Measurements from ENCODE around the gene MTF2.
"Not testable (repeated sequence)": the region's sequence is repeated elsewhere in the genome, so short reads cannot be mapped to it uniquely, and the experiment has no call there.

MTF2 gene

DNA sequence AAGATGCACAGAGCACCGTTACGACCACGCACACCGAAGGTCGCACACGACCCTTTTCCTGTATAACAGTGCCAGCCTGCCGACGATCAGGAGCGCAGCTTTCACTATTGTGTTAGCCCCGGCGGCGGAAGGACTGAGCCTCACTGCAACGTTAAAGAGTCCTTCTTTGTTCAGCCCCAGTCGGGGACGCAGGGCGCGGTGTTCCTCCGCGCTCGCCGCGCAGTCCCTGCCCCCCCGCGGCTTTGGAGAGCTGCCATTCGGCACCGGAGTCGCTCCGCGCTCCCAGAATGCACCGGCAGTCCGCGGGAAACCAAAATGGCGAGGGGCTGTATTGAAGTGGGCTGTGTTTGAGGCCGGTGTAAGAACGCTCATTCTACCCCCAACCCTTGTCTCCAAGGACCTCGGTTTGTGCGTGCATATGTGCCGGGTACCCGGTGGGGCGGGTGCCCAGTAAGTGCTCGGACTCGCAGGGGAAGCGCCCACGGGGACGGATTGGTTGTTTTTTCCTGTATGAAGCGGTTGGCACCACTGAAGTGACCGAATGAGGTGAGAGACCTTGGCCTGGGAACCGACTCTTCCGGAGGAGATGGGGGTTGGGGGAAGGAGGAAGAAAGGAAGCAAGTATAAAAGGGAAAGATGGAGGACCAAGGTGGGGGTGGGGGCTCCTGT is at the start of gene MTF2:
Gene MTF2 (plus strand): TSS at position 298 of the 669 bp plus-strand sequence. CDS start 244 bp downstream, at position 542.
- no peaks in the 10 kb centered on the region for H3K9me3 Mint-ChIP-seq (ENCODE audit: low read depth)
- peak within 1 kb of the TSS; percentile 95 for H3K4me3 Mint-ChIP-seq
- H3K36me3 Mint-ChIP-seq = peaks cover 8% of the 10 kb centered on the region
- H3K27me3 Mint-ChIP-seq = no peaks in the 10 kb centered on the region
- peaks cover 43% of the 10 kb centered on the region for H3K4me1 Mint-ChIP-seq (ENCODE audit: low read depth)
- peak within 1 kb of the TSS; percentile 98 for H3K27ac Mint-ChIP-seq

DNA sequence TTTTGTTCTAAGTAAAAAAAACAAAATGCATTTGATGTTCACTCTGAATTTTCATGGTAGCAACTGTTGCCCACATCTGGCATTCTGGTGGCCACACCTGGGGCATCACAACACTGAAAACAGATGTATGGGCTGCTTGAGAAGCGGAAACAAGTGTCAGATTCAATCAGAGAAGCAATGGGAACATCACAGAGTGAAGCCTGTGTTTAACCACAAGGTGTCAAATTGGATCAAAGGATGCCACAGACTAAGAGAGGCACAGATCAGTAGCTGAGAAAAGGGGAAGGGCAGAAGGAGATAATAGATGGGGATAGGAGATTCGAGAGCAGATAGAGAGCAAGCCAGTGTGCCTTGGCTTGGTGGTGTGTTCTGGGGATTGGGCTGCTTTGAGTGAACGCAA is 49.8 kb upstream of the MTF2 start:
- Mint-ChIP-seq H3K4me3 (peak overlapping the region; percentile 41), H3K27me3 (no peaks in the 10 kb centered on the region), H3K4me1 (ENCODE audit: low read depth) (peaks cover 25% of the 10 kb centered on the region), H3K36me3 (no peaks in the 10 kb centered on the region), H3K27ac (peak overlapping the region; percentile 69), H3K9me3 (ENCODE audit: low read depth) (no peaks in the 10 kb centered on the region)

DNA sequence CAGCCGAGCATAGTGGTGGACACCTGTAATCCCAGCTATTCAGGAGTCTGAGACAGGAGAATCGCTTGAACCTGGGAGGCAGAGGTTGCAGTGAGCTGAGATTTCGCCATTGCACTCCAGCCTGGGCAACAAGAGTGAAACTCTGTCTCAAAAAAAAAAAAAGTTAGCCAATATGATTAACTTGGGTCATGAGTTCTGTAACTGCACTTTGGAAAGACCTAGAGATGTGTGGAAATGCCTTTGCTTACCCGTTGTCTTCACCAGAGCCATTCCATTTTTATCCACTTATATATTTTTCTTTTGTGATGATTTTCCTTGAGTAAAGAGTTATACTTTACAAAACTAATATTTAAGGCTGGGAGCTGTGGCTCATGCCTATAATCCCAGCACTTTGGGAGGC is 48.9 kb upstream of the MTF2 start:
- not testable (repeated sequence) for H3K27ac Mint-ChIP-seq

DNA sequence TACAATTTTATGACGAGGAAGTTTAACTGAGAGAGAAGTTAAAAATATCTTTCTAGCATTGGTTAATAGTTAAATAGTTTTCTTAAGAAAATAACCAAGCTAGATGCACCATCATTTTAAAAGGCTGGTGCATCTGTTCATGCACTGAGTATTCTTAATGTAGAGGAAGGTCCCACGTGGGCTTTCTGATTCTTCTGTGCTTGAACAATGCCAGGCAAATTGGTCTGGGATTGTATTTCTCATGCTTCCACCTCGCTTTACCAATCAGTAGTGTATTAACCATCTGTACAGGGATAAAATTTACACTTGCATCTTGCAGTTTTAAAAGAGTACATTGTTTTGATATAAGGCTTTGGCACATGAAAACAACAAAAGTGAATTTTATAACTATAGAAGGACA is 47.4 kb upstream of the MTF2 start:
- Mint-ChIP-seq H3K27ac (no peak overlapping the region), H3K9me3 (ENCODE audit: low read depth) (no peaks in the 10 kb centered on the region), H3K4me3 (no peak overlapping the region), H3K36me3 (no peaks in the 10 kb centered on the region), H3K4me1 (ENCODE audit: low read depth) (peaks cover 25% of the 10 kb centered on the region), H3K27me3 (no peaks in the 10 kb centered on the region)

More for the DNA sequence above, 48.9 kb upstream of the MTF2 start:
- not testable (repeated sequence) for H3K4me3 Mint-ChIP-seq; H3K27me3 Mint-ChIP-seq; H3K9me3 Mint-ChIP-seq (ENCODE audit: low read depth); H3K36me3 Mint-ChIP-seq
- H3K4me1 Mint-ChIP-seq (ENCODE audit: low read depth) = peaks cover 25% of the 10 kb centered on the region

DNA sequence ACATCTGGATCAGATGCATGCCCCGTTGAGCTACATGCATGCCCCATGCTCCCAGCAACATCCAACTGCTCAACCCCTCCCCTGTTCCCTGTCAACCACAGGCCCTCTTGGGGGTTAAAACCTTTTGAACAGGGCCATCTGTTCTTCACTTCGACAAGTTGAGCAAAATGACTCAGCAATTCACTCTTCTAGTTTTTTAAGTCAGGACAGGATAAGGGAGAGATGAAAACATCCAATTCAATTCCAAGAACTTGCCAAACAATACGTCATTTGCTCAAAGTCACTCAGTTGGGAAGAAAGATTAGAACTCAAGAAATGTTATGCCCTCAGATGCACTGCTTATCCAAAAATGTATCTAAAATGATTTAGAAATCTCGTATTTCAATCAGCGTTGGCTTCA is 46.1 kb upstream of the MTF2 start:
- H3K36me3 Mint-ChIP-seq = no peaks in the 10 kb centered on the region
- H3K27me3 Mint-ChIP-seq = no peaks in the 10 kb centered on the region
- H3K9me3 Mint-ChIP-seq (ENCODE audit: low read depth) = no peaks in the 10 kb centered on the region
- H3K4me1 Mint-ChIP-seq (ENCODE audit: low read depth) = peaks cover 25% of the 10 kb centered on the region
- H3K4me3 Mint-ChIP-seq = no peak overlapping the region
- no peak overlapping the region for H3K27ac Mint-ChIP-seq

DNA sequence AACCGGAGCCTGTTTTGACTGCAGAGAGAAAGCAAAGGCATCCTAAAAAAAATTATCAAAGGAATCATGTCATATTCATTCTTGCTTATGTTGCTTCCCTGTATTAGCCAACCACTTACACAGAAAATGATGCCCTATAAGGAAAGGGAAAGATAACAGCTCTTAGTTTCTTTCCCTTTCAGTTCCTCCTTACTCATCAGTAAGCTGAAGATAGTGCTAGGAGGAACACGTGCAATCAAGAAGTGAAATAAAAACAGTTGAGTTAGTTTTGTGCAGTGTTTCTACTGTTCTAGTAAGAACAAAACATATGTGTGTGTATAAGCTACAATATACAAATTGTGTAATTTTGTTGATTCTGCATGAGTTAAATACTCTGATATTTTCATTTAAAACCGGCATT is 45.3 kb upstream of the MTF2 start:
- Mint-ChIP-seq H3K4me3 (no peak overlapping the region), H3K36me3 (no peaks in the 10 kb centered on the region), H3K27me3 (no peaks in the 10 kb centered on the region), H3K4me1 (ENCODE audit: low read depth) (peaks cover 20% of the 10 kb centered on the region), H3K9me3 (ENCODE audit: low read depth) (no peaks in the 10 kb centered on the region), H3K27ac (no peak overlapping the region)

DNA sequence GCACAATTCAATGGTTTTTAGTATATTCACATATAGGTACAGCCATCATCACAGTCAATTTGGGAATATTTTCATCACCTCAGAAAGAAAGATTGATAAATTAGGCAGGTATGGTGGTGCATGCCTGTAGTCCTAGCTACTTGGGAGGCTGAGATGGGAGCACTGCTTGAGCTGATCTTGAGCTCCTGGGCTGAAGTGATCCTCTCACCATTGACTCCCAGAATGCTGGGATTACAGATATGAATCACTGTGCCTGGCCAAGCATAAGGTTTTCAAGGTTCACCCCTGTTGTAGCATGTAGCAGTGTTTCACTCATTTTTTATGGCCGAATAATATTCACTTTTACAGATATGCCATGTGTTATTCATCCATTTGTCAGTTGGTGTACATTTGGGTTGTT is 44.7 kb upstream of the MTF2 start:
- Mint-ChIP-seq H3K27ac (no peak overlapping the region), H3K36me3 (no peaks in the 10 kb centered on the region), H3K4me3 (no peak overlapping the region), H3K27me3 (no peaks in the 10 kb centered on the region), H3K9me3 (ENCODE audit: low read depth) (no peaks in the 10 kb centered on the region), H3K4me1 (ENCODE audit: low read depth) (peaks cover 16% of the 10 kb centered on the region)

DNA sequence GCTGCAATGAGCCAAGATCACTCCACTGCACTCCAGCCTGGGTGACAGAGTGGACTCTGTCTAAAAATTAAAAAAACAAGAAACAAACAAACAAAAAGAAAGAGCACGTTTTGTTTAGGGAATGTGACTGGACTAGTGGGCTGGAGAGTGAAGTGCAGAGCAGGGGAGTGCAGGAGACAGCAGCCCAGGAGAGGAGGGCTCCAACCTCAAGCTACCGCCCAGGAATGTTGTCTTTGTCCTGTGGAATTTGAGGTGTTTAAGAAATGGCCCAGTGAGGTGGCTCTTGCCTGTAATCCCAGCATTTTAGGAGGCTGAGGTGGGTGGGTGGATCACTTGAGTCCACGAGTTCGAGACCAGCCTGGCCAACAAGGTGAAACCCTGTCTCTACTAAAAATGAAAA is 42.4 kb upstream of the MTF2 start:
- Mint-ChIP-seq H3K4me3 (no peak overlapping the region), H3K27ac (no peak overlapping the region), H3K4me1 (ENCODE audit: low read depth) (peaks cover 7% of the 10 kb centered on the region), H3K27me3 (no peaks in the 10 kb centered on the region), H3K36me3 (no peaks in the 10 kb centered on the region), H3K9me3 (ENCODE audit: low read depth) (no peaks in the 10 kb centered on the region)

DNA sequence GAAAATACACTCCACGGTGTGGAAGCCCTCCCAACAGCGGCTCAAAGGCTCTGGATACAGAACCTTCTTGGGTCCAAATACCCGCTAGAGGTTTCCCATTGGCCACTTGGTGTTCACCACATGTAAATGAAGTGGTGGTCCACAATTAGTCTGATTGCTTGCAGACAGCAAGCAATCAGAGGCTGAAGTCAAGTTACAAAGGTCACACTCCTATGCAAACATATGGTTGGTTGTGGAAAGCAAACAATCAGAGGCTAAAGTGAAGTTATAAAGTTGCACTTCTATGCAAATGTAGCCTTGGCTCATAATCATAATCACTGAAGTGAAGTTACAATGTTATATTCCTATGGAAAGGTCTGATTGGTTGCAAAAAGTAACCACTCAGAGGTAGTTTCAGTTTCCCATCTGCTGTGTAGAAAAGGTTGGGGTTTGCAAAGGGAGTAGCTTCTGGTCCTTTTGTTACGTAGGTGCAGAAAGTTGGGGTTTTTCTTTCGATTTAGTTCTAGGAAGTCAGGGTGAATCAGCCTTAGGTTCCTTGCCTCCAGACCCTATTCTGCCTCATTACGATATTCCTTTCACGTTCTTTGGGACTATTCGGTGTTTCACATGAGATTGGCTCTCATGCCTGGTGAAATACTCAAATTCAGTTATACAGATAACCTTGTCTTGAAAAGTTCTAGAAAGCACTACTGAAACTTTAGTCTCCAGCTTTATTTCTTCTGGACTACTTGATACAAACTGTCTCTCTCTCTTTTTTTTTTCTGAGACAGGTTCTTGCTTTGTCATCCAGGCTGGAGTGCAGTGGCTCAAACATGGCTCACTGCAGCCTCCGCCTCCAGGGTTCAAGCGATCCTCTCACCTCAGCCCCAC is 36.7 kb upstream of the MTF2 start:
- Mint-ChIP-seq H3K27me3 (no peaks in the 10 kb centered on the region), H3K9me3 (ENCODE audit: low read depth) (no peaks in the 10 kb centered on the region), H3K36me3 (no peaks in the 10 kb centered on the region), H3K4me1 (ENCODE audit: low read depth) (peaks cover 17% of the 10 kb centered on the region), H3K27ac (peak overlapping the region; percentile 92), H3K4me3 (peak overlapping the region; percentile 78)

DNA sequence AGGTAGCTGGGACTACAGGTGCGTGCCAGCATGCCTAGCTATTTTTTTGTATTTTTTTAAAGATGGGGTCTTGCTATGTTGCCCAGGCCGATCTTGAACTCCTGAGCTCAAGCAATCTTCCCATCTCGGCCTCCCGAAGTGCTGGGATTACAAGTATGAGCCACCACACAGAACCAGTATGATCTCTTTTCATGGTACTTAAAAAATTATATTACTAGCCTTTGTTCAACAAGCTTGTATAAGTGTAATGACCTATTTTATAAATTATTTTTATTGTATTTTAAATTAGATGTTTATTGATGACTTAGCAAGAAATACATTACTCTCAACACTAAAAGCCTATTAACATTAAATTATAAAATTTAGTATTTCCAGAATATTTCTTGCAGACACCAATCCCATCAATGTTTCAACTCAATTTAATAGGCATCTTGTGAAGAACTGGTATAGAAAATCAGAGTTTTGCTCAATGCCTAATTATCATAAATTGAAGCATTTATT is 36.0 kb upstream of the MTF2 start:
- H3K9me3 Mint-ChIP-seq (ENCODE audit: low read depth) = no peaks in the 10 kb centered on the region
- H3K27ac Mint-ChIP-seq = peak overlapping the region; percentile 92
- H3K4me1 Mint-ChIP-seq (ENCODE audit: low read depth) = peaks cover 17% of the 10 kb centered on the region
- no peaks in the 10 kb centered on the region for H3K36me3 Mint-ChIP-seq
- H3K27me3 Mint-ChIP-seq = no peaks in the 10 kb centered on the region
- H3K4me3 Mint-ChIP-seq = peak overlapping the region; percentile 78

DNA sequence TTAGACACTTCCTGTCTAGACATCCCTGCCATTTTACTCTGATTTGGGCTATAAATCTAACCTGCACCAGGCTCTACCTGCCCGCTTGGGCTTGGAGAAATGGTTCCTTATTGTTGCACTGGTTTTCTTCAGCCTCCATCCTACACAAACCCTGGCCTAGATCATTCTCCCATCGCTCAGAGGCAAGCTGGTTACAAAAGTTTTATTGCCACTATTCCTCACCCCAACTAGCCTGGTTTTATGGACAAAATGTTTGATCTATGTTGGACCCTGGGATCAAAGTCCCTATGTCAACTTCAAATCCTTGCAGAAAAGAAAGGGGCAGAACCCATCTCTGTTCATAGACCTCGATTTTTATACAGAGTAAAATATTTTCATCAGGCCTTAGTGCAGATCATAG is 31.5 kb upstream of the MTF2 start:
- Mint-ChIP-seq H3K4me3 (no peak overlapping the region), H3K4me1 (ENCODE audit: low read depth) (peaks cover 4% of the 10 kb centered on the region), H3K27ac (no peak overlapping the region), H3K9me3 (ENCODE audit: low read depth) (no peaks in the 10 kb centered on the region), H3K27me3 (no peaks in the 10 kb centered on the region), H3K36me3 (no peaks in the 10 kb centered on the region)

DNA sequence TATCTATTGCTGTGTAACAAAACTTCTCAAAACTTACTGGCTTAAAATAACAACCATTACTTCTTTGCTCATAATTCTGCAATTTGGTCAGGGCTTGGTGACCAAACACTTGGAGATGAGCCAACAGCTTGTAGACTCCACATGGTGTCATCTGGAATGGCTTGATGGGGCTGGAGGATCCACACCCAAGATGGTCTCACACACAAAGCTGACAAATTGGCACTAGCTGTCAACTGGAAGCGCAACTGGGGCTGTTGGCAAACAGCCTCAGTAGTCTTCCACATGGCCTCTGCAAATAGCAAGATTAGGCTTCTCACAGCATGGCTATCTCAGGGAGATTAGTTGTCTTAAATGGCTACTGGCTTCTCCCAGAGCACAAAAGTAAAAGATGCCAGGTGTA is 27.1 kb upstream of the MTF2 start:
- no peak overlapping the region for H3K27ac Mint-ChIP-seq
- no peaks in the 10 kb centered on the region for H3K27me3 Mint-ChIP-seq
- H3K4me1 Mint-ChIP-seq (ENCODE audit: low read depth) = no peaks in the 10 kb centered on the region
- no peak overlapping the region for H3K4me3 Mint-ChIP-seq
- H3K36me3 Mint-ChIP-seq = no peaks in the 10 kb centered on the region
- H3K9me3 Mint-ChIP-seq (ENCODE audit: low read depth) = no peaks in the 10 kb centered on the region

DNA sequence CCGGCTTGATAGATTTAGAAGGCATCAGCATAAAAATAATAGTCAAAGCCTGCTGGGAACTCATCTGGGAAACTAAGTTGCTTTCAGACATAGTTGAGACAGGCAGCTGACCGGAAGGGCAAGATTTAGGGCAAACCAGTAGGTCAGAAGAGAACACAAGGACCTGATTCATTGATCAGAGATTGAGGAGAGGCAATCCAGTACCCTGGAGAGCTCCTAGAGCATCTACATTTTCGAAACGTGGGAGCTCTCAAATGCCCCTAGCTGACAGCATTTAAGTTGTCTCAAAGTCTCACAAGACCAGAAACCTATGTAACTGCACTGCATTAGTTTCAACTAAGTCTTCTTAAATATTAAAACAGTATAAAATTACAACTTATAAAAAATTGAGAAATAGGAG is 22.9 kb upstream of the MTF2 start:
- Mint-ChIP-seq H3K4me1 (ENCODE audit: low read depth) (no peaks in the 10 kb centered on the region), H3K36me3 (no peaks in the 10 kb centered on the region), H3K4me3 (no peak overlapping the region), H3K27ac (no peak overlapping the region), H3K27me3 (peaks cover 2% of the 10 kb centered on the region), H3K9me3 (ENCODE audit: low read depth) (no peaks in the 10 kb centered on the region)

DNA sequence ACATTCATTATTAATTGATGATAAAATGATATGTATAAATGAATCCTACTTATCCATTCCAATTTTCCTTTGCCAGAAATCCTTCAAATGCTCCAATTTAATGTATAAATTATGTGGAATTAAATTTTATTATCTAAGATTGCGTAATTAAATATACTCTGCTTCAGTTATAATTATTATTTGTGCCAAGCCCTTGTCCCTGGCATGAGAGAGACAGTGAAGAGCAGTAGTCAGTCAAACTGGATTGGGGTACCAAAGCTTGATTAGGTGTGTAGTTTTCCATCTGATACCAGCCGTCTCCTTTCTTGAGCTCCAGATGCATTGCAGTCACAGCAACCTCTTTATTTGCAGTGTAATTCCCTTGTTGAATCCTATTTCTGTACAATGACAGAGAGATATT is 22.4 kb upstream of the MTF2 start:
- Mint-ChIP-seq H3K27ac (no peak overlapping the region), H3K4me3 (no peak overlapping the region)

DNA sequence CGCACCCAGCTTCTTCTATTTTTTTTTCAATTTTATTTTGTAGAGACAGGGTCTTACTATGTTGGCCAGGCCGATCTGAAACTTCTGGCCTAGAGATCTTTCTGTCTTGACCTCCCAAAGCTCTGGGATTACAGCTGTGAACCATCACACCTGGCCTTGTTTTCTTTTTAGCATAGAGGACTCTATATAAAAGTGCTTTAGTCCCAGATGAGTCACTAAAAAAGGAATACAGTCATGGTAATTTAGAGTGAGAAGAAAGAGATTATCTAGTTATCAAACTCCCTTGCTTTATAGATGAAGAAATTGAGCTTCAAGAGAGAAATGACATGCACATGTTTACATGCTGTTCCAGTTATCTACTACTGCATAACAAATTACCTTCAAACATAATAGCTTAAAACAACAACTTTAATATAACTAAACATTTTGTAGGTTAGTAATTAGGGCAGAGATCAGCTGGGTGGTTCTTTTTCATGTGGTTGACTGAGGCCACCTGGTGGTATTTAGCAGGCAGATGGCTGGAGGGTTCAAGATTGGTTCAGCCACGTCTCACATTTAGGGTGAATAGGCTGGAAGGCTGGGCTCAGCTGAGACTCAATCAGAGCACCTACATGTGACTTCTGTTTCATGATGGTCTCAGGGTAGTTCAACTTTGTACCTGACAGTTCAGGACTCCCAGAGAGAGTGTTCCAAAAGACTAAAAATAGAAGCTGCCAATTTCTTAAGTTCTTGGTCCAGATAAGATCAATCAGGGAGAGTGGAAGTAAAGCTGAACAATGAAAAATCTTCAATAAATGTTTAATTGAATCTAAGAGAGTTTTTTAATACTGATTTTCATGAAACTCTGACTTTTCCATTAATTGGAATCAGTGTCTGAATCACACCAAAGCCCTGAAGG is 16.9 kb upstream of the MTF2 start:
- H3K4me1 Mint-ChIP-seq (ENCODE audit: low read depth) = peaks cover 5% of the 10 kb centered on the region
- H3K9me3 Mint-ChIP-seq (ENCODE audit: low read depth) = no peaks in the 10 kb centered on the region
- H3K4me3 Mint-ChIP-seq = no peak overlapping the region
- peaks cover 2% of the 10 kb centered on the region for H3K27me3 Mint-ChIP-seq
- no peaks in the 10 kb centered on the region for H3K36me3 Mint-ChIP-seq
- no peak overlapping the region for H3K27ac Mint-ChIP-seq

More for the DNA sequence above, 22.4 kb upstream of the MTF2 start:
- Mint-ChIP-seq H3K36me3 (no peaks in the 10 kb centered on the region), H3K4me1 (ENCODE audit: low read depth) (no peaks in the 10 kb centered on the region), H3K27me3 (peaks cover 2% of the 10 kb centered on the region), H3K9me3 (ENCODE audit: low read depth) (no peaks in the 10 kb centered on the region)

Measured in activated naive CD8-positive, alpha-beta T cell (primary cell).